HG03025 (cell line): ENCODE results near the gene C22orf39.

Experiments used
- ATAC-seq: cut with Tn5 transposase; IDR thresholded peaks from one replicate; pipeline ENCODE4 v1.9.1; 2021; ENCODE audit warnings: mild to moderate bottlenecking, moderate library complexity; ENCODE audit not compliant: unreplicated experiment, low FRiP score

Gene C22orf39

DNA sequence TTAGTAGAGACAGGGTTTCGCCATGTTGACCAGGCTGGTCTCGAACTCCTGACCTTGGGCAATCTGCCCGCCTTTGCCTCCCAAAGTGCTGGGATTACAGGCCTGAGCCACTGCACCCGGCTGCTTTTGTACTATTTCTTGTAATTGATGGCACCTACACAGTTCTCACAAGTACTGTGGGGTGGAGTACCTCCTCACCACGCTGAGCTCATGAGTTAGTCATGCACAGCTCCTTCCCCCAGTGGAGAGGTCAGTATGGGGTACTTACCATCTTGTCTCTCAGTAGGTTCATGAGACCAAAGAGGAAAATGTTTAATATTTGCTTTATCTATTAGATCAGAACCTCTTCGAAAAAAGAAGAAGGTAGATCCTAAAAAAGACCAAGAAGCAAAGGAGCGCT, 13.1 kb downstream of the C22orf39 start:
- ATAC-seq = no peak

- peak; percentile 66 for ATAC-seq
Measured at GRCh38 chr22:19432133-19432851, 15.2 kb downstream of the C22orf39 start, which contains the start of gene MRPL40. Gene MRPL40, plus strand, starts transcription at chr22:19432545. Its CDS starts 10 bp downstream, at chr22:19432555.

DNA sequence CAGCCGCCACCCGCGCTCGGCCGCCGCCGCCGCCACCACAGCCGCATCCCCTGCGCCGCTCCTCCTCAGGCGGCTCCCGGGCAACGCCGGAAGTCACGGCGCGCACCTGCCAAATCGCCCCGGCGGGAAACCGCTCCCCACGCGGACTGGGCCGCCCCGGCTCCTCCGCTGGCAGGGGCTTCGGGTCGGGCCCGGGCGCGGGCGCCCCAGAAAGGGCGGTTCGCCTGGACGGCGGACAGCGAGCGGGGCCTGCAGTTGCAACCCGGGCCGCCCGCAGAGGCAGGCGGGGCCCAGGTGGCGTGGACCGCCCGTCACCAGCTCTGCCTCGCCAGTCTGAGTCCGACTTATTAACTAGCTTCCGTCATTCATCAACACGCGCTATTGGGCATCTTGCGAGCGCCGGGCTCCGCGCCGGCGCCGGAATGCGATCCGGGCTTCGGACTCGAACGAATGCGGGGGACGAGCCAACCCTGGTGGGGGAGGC, 15.8 kb downstream of the C22orf39 start, which contains the start of gene HIRA:
Gene HIRA, minus strand, starts transcription at position 85 of the 484 bp plus-strand sequence. CDS start 257 bp downstream, outside the sequence.
- peak; percentile 63 for ATAC-seq

DNA sequence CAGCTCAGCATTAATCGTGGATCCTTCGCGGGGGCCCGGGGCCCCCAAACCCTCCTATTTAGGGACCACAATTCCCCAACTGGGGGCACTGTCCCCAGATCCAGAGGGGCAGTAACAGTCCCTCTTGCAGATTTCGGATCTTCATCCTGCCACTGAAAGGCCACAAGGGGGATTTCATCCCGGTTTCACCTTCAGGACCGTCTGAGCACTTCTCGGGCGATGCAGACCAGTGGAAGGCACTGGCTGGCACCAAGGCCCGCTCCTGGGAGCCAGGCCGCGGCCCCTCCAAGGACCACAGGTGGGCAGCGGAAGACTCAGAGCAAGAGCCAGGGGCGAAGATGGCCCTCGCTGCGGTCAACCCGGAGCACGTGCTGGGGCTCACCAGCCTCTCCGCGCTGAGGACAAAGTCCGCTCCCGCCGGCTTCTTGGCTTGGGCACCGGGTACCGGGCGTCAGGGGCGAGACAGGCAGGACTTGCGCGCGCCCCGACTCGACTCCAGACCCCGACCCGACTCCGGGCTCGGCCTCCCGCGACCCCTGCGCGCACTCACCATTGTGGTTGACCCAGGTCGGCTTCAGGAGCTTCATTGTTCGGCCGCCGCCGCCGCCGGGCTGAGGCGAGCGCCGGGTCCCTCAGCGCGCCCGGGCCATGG, 16.5 kb downstream of the C22orf39 start:
- ATAC-seq = peak; percentile 8

GRCh38 chr22:19429950-19430889, 17.3 kb downstream of the C22orf39 start:
- no peak for ATAC-seq

DNA sequence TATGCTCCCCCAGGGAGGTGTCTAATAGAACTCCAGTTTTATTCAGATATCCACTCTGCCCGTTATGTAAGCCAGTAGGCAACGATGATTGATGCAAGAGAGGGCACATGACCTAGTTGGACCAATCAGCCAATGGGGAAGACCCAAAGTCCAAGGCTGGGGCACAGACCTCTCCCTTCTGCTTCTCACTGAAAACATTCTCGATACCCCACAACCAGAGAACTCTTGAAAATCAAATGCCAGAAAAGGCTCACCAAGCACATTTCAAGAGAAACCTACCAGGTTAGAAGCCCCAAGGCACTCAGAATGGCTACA, 23.4 kb downstream of the C22orf39 start:
- ATAC-seq = no peak

GRCh38 chr22:19422440-19423301, 24.8 kb downstream of the C22orf39 start:
- ATAC-seq = no peak

GRCh38 chr22:19420321-19420720, 27.2 kb downstream of the C22orf39 start:
- ATAC-seq = no peak

GRCh38 chr22:19419464-19420178, 27.9 kb downstream of the C22orf39 start:
- no peak for ATAC-seq

- no peak for ATAC-seq
Measured at GRCh38 chr22:19419086-19419463, 28.4 kb downstream of the C22orf39 start.

GRCh38 chr22:19412923-19413322, 34.6 kb downstream of the C22orf39 start:
- no peak for ATAC-seq

GRCh38 chr22:19412478-19412877, 35.0 kb downstream of the C22orf39 start:
- ATAC-seq = no peak

DNA sequence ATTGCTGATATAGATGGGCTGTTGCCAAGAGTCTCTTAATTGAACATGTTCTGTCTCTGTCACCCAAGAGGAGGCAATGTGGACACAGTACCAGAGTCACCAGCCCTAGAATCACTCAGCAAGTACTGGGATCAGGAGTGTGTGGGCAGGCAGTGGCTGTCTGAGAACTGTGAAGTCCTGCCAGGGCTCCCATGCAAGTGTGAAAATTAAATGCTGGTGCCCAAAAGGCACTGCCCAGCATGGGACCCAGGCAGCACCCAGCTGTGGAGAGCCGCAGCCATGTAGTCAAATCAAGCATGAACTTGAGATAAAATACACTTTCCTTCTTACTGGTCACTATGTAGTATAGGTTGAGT, 35.8 kb downstream of the C22orf39 start:
- no peak for ATAC-seq

DNA sequence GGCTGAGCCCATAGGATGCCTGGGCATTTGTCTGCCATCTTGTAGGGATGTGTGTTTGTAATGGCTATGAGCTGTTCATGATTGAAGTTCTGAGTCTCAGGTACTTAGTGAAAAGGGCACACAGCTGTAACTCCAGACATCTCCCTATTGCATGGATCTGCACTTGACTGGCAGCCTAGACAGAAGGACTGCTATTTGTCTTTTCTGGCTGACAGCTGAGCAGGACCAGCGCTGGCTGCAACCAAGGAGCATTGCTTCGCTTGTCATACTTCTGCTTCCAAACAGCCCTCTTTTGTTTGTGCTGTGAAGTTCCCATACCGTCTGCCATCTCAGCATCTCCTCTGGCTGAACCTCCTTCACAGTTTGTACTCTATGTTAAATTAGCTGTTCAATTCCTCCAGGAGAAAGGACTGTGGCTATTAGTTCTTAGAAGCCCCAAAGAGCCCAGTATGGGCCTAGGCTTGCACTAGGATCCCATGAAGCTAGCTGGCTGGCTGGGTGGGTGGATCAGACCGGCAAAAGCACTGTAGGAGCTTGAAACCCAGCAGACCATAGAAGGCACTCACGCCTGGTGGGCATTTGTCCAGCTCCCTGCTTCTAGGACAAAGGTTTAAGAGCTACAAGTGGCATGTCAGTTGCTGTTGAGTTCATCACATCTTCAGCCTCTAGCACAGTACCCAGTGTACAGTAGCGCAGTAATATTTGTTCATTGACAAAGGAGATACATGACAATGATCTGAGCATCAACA, 36.4 kb downstream of the C22orf39 start:
- ATAC-seq = no peak

- no peak for ATAC-seq
Measured at GRCh38 chr22:19407649-19408606, 39.6 kb downstream of the C22orf39 start.

- ATAC-seq = no peak
Measured at GRCh38 chr22:19406846-19407245, 40.7 kb downstream of the C22orf39 start.

- ATAC-seq = no peak
Measured at GRCh38 chr22:19406281-19406811, 41.2 kb downstream of the C22orf39 start.
